Smooth muscle cell (in vitro differentiated cells): Measurements from ENCODE around the gene ZC3H18. TPM values are rescaled to one million over a fixed set of nuclear protein-coding genes. Genes with fewer than 3 reads are reported as not detected.

Experiments used
- DNase-seq: peaks from one replicate; lab custom pipeline; 2025; ENCODE audit not compliant: unreplicated experiment; lab: John Stamatoyannopoulos, UW
- H2AFZ ChIP-seq: fragments of 200-600 bp; sonication (generic); 2 replicates; pipeline ENCODE4 v1.6.0; 2016; ENCODE audit warnings: antibody characterized with exemption, low read depth, mild to moderate bottlenecking
- H3F3A ChIP-seq: fragments of 200-600 bp; sonication (generic); 2 replicates; pipeline ENCODE4 v1.6.0; 2017; ENCODE audit warnings: antibody characterized with exemption, low read depth
- H3K27ac ChIP-seq: fragments of 200-600 bp; sonication (generic); 2 replicates; pipeline ENCODE4 v1.5.1; 2016; ENCODE audit warnings: low read depth, mild to moderate bottlenecking
- H3K27me3 ChIP-seq: fragments of 200-600 bp; sonication (generic); 2 replicates; pipeline ENCODE4 v1.6.1; 2016; ENCODE audit warnings: low read depth, mild to moderate bottlenecking
- H3K36me3 ChIP-seq: fragments of 200-600 bp; sonication (generic); 2 replicates; pipeline ENCODE4 v1.5.1; 2016; ENCODE audit warnings: low read depth
- H3K4me1 ChIP-seq: fragments of 200-600 bp; sonication (generic); 2 replicates; pipeline ENCODE4 v1.5.1; 2016; ENCODE audit warnings: low read depth
- H3K4me2 ChIP-seq: fragments of 200-600 bp; sonication (generic); 2 replicates; pipeline ENCODE4 v1.6.0; 2016; ENCODE audit warnings: mild to moderate bottlenecking
- H3K4me3 ChIP-seq: fragments of 200-600 bp; sonication (generic); 2 replicates; pipeline ENCODE4 v1.5.1; 2016; ENCODE audit warnings: mild to moderate bottlenecking
- H3K79me2 ChIP-seq: fragments of 200-600 bp; sonication (generic); 2 replicates; pipeline ENCODE4 v1.6.0; 2016; ENCODE audit warnings: low read depth, mild to moderate bottlenecking
- H3K9ac ChIP-seq: fragments of 200-600 bp; sonication (generic); 2 replicates; pipeline ENCODE4 v1.6.0; 2016; ENCODE audit warnings: low read depth
- H3K9me3 ChIP-seq: fragments of 200-600 bp; sonication (generic); replicated peaks from 2 replicates; pipeline ENCODE4 v1.5.1; 2016; ENCODE audit warnings: low read depth
- H4K20me1 ChIP-seq: fragments of 200-600 bp; sonication (generic); 2 replicates; pipeline ENCODE4 v1.6.0; 2016; ENCODE audit warnings: low read depth
- CTCF ChIP-seq: fragments of 200-600 bp; sonication (generic); IDR thresholded peaks from 2 replicates; pipeline ENCODE4 v1.5.1; 2017; ENCODE audit warnings: borderline replicate concordance, mild to moderate bottlenecking, antibody characterized with exemption; ENCODE audit not compliant: insufficient read depth, poor library complexity, severe bottlenecking
- WGBS: methylation state at CpG from one replicate; pipeline ENCODE4 v1.1.7; 2016; ENCODE audit warnings: low lambda C conversion rate; 5-methylcytosine and 5-hydroxymethylcytosine counted together
- polyA plus RNA-seq: library from polyadenylated mRNA; unstranded; fragments of >200 nt; fragmentation: Nextera tagmentation; extraction: Ambion mirVana; gene quantifications from 2 replicates; pipeline ENCODE4 v1.2.1, GENCODE V29; 2016
- total RNA-seq: library from RNA; depleted of rRNA; stranded (reverse); fragments of >200 nt; gene quantifications from 2 replicates; pipeline ENCODE4 v1.2.3, GENCODE V29; 2014

Gene ZC3H18
- total and polyA plus RNA-seq, 2 experiments from 2014 or later, result 14.6 to 30.4 TPM

DNA sequence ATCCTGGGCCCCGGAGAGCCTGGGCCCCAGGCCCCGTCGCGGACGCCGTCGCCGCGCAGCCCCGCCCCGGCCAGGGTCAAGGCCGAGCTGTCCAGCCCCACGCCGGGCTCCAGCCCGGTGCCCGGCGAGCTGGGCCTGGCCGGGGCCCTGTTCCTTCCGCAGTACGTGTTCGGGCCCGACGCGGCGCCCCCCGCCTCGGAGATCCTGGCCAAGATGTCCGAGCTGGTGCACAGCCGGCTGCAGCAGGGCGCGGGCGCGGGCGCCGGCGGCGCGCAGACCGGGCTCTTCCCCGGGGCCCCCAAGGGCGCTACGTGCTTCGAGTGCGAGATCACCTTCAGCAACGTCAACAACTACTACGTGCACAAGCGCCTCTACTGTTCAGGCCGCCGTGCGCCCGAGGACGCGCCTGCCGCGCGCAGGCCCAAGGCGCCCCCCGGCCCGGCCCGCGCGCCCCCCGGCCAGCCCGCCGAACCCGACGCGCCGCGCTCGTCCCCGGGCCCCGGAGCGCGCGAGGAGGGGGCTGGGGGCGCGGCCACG is 36.8 kb upstream of the ZC3H18 start:
- Histone ChIP-seq H3K9me3 (no peaks in the 10 kb centered on the region), H3K27ac (no peak overlapping the region), H3K79me2 (no peaks in the 10 kb centered on the region), H3K4me1 (peaks cover 5% of the 10 kb centered on the region), H3K36me3 (no peaks in the 10 kb centered on the region), H4K20me1 (peaks cover 15% of the 10 kb centered on the region), H3K9ac (no peak overlapping the region), H3K27me3 (no peaks in the 10 kb centered on the region), H3K4me3 (peak overlapping the region; percentile 44), H3K4me2 (peak overlapping the region; percentile 86), H2AFZ (no peak overlapping the region), H3F3A (peaks cover 7% of the 10 kb centered on the region)
- no peak for TF ChIP-seq CTCF
- no peak for DNase-seq
- 26% methylated on average over 50 of the region's 79 CpGs for WGBS

GRCh38 chr16:88533932-88534637 is 36.1 kb upstream of the ZC3H18 start:
- peaks cover 3% of the 10 kb centered on the region for H3K27me3 ChIP-seq
- H3K9me3 ChIP-seq, result no peaks in the 10 kb centered on the region
- peaks cover 5% of the 10 kb centered on the region for H3K4me1 ChIP-seq
- H2AFZ ChIP-seq, result no peak overlapping the region
- peaks cover 7% of the 10 kb centered on the region for H3F3A ChIP-seq
- peak overlapping the region; percentile 69 for H3K4me3 ChIP-seq
- H4K20me1 ChIP-seq, result peaks cover 12% of the 10 kb centered on the region
- H3K36me3 ChIP-seq, result no peaks in the 10 kb centered on the region
- no peak overlapping the region for H3K9ac ChIP-seq
- DNase-seq, result peak; percentile 45
- WGBS, result under 1% methylated on average over 46 of the region's 114 CpGs
- no peak overlapping the region for H3K27ac ChIP-seq
- peak overlapping the region; percentile 91 for H3K4me2 ChIP-seq
- H3K79me2 ChIP-seq, result no peaks in the 10 kb centered on the region
- TF ChIP-seq CTCF, result no peak

GRCh38 chr16:88534638-88535190 is 35.5 kb upstream of the ZC3H18 start:
- 25% methylated on average over 29 of the region's 65 CpGs for WGBS
- DNase-seq, result peak; percentile 9
- Histone ChIP-seq H3K9me3 (no peaks in the 10 kb centered on the region), H3K4me2 (peak overlapping the region; percentile 90), H2AFZ (no peak overlapping the region), H3K79me2 (no peaks in the 10 kb centered on the region), H3F3A (peaks cover 7% of the 10 kb centered on the region), H3K27ac (no peak overlapping the region), H3K36me3 (no peaks in the 10 kb centered on the region), H3K27me3 (peaks cover 8% of the 10 kb centered on the region), H3K9ac (no peak overlapping the region), H4K20me1 (peaks cover 12% of the 10 kb centered on the region), H3K4me1 (peaks cover 5% of the 10 kb centered on the region), H3K4me3 (peak overlapping the region; percentile 69)
- TF ChIP-seq CTCF, result no peak
